ENCODE results near the gene VPS45.
A peak's percentile ranks its signal among the peaks of the same experiment; 100 is the strongest.
"Not testable (repeated sequence)": the region's sequence is repeated elsewhere in the genome, so short reads cannot be mapped to it uniquely, and the experiment has no call there.

VPS45 gene, protein sequence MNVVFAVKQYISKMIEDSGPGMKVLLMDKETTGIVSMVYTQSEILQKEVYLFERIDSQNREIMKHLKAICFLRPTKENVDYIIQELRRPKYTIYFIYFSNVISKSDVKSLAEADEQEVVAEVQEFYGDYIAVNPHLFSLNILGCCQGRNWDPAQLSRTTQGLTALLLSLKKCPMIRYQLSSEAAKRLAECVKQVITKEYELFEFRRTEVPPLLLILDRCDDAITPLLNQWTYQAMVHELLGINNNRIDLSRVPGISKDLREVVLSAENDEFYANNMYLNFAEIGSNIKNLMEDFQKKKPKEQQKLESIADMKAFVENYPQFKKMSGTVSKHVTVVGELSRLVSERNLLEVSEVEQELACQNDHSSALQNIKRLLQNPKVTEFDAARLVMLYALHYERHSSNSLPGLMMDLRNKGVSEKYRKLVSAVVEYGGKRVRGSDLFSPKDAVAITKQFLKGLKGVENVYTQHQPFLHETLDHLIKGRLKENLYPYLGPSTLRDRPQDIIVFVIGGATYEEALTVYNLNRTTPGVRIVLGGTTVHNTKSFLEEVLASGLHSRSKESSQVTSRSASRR
- long read RNA-seq, donor 1, transcript VPS45-202 (15 exons, 2,790 nt): major isoform, 10 of 16 reads
- long read RNA-seq, donor 1, partial matches to known transcripts: 0 of 16 reads
- long read RNA-seq, donor 1, other reads (novel, unspliced or antisense): 0 of 16 reads
- long read RNA-seq, donor 2, transcript VPS45-202 (15 exons, 2,790 nt): major isoform, 7 of 20 reads
- long read RNA-seq, donor 2, partial matches to known transcripts: 7 of 20 reads
- long read RNA-seq, donor 2, other reads (novel, unspliced or antisense): 0 of 20 reads
- long read RNA-seq, donor 3, transcript VPS45-202 (15 exons, 2,790 nt): major isoform, 6 of 14 reads
- long read RNA-seq, donor 3, partial matches to known transcripts: 6 of 14 reads
- long read RNA-seq, donor 3, other reads (novel, unspliced or antisense): 0 of 14 reads
- long read RNA-seq, donor 4, transcript VPS45-202 (15 exons, 2,790 nt): major isoform, 8 of 18 reads
- long read RNA-seq, donor 4, transcript VPS45-210 (4 exons, 1,135 nt): minor isoform, 5 of 18 reads
- long read RNA-seq, donor 4, partial matches to known transcripts: 0 of 18 reads
- long read RNA-seq, donor 4, other reads (novel, unspliced or antisense): 0 of 18 reads
- long read RNA-seq, donor 5, transcript VPS45-202 (15 exons, 2,790 nt): major isoform, 9 of 14 reads
- long read RNA-seq, donor 5, partial matches to known transcripts: 0 of 14 reads
- long read RNA-seq, donor 5, other reads (novel, unspliced or antisense): 0 of 14 reads
- long read RNA-seq, donor 6, transcript VPS45-202 (15 exons, 2,790 nt): major isoform, 7 of 11 reads
- long read RNA-seq, donor 6, partial matches to known transcripts: 0 of 11 reads
- long read RNA-seq, donor 6, other reads (novel, unspliced or antisense): 0 of 11 reads
- long read RNA-seq, donor 7, transcript VPS45-202 (15 exons, 2,790 nt): major isoform, 11 of 43 reads
- long read RNA-seq, donor 7, partial matches to known transcripts: 24 of 43 reads
- long read RNA-seq, donor 7, other reads (novel, unspliced or antisense): 0 of 43 reads
- long read RNA-seq, donor 8, transcript VPS45-202 (15 exons, 2,790 nt): major isoform, 7 of 10 reads
- long read RNA-seq, donor 8, partial matches to known transcripts: 0 of 10 reads
- long read RNA-seq, donor 8, other reads (novel, unspliced or antisense): 0 of 10 reads

DNA sequence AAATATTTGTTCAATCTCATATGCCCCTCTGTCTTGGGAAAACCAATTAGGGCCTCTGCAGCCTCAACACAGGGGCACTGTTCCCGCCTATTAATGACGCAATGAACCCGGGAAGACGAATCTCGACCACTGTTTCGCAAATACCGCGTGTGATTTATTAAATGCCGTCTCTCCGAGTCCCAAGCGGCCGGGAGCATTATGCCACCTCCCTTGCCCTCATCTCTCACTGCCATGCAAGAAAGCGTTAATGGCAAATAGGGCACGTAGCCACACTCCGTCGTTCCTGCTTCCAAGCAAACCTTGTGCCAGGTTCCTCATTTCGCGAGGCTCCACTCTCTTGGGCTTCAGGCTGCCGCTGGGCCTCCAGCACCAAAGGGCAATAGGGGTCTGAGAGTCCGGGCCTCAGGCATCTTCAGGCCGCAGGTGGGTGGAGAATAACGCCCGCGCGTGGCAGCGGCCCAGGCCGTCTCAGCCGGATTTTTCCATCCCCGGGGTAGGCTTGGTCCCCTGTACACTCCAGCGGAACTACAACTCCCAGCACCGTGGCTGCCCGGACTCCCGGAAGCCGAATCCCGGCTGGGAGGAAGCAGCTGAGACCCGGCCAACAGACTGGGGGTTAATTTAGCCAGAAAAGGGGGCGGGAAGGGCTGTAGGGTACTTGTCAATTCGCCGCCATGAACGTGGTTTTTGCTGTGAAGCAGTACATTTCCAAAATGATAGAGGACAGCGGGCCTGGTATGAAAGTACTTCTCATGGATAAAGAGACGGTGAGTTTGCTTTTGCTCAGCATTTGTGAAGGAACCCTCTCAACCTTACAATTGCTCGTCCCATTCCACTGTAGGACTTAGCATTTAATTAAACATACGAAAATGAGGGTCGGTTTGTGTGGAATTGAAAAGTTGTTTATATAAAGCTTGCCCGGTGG lies at the start of gene VPS45:
Gene VPS45, plus strand, starts transcription at position 593 of the 925 bp plus-strand sequence. Its CDS starts 82 bp downstream, at position 675.
- peak; percentile 96 for DNase-seq

- DNase-seq: no peak
These were observed 49.4 kb upstream of the VPS45 start for GRCh38 chr1:150018165-150018564.

DNA sequence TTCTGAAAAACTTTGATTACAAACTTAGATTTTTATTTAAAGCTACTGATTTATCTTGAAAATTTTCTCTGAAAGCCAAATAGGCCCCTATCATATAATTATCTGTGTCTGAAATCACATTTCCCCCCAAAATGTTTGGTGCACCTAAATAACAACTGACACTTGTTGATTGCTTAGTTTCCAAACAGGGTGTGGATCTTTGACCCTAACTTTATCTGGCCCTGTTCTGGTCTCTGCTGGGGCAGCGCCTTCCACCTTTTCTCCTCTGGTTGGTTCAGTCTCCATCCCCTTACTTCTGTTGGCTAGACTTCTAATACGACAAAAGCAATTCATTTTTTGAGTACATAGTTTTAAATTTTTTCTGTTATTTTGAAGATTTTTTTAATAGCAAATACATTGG lies 46.9 kb upstream of the VPS45 start:
- DNase-seq: no peak

GRCh38 chr1:150021191-150021694 lies 46.3 kb upstream of the VPS45 start:
- no peak for DNase-seq

DNA sequence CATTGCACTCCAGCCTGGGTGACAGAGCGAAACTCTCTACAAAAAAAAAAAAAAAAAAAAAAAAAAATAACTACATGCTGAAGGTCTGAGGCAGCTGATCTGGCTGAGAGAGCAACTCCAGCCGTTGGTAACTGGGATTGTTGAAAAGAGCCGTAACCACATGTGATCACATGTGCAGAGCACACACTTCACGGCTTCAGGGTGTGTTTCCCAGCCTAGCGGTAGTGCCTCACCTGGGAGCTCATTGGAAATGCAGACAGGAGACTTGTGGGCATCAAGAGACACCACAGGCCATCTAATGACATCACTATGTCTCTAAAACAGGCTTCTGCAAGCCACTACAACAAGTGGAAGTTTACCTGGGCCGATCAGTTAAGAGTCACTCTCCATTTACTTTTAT lies 45.2 kb upstream of the VPS45 start:
- DNase-seq: no peak

- DNase-seq: no peak
These were observed 43.4 kb upstream of the VPS45 start for GRCh38 chr1:150024156-150024555.

GRCh38 chr1:150028322-150028721 lies 39.3 kb upstream of the VPS45 start:
- DNase-seq: no peak

DNA sequence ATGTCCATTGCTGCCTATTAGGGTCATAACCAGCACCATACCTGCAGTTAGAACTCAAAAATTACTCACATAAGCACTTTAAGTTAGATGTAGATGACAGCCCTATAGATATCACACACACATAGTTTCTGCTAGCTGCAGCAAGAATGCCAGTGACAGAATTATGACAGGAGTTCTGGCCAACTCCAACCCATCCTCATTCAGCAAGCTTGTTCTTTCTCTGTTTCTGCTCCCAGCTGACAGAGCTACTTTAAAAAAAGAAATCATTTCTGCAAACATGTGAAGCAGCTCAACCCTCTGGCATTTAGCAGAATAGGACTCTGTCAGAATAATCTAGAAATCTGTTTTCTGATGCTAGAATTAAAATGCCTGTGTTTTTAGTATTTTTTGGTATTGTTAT lies 33.2 kb upstream of the VPS45 start:
- DNase-seq: no peak

GRCh38 chr1:150049926-150050325 lies 17.6 kb upstream of the VPS45 start:
- no peak for DNase-seq

DNA sequence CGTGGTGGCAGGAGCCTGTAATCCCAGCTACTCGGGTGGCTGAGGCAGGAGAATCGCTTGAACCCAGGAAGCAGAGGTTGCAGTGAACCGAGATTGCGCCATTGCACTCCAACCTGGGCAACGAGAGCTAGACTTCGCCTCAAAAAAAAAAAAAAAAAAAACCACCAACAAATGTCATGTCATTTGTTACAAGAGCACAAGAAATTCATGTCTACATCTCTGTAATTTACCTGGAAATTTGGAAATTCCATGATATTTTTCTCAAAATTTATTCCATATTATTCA lies 16.5 kb upstream of the VPS45 start:
- no peak for DNase-seq

- not testable (repeated sequence) for DNase-seq
These were observed 15.6 kb upstream of the VPS45 start for GRCh38 chr1:150051905-150052412.

GRCh38 chr1:150053926-150054325 lies 13.7 kb upstream of the VPS45 start:
- no peak for DNase-seq

- DNase-seq: not testable (repeated sequence)
These were observed 12.1 kb upstream of the VPS45 start for GRCh38 chr1:150055507-150055906.

DNA sequence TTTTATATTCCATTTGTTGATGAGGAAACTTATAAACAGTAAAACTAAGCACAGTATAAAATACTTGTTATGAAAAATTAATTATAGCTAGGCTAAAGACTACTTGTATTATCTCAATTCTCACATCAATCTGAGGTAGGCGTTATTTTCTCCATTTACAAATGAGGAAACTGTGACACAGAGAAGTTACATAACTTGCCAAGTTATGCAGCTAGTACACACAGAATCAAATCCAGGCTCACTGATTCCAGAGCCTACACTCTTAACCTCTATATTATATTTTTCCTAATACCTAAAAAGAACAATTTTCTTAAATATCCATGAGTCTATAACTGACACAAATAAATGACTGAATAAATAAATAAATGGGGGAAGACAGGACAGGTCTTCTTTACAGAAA lies 11.2 kb upstream of the VPS45 start:
- DNase-seq: no peak

- DNase-seq: no peak
These were observed 7.3 kb upstream of the VPS45 start for GRCh38 chr1:150060260-150060659.

DNA sequence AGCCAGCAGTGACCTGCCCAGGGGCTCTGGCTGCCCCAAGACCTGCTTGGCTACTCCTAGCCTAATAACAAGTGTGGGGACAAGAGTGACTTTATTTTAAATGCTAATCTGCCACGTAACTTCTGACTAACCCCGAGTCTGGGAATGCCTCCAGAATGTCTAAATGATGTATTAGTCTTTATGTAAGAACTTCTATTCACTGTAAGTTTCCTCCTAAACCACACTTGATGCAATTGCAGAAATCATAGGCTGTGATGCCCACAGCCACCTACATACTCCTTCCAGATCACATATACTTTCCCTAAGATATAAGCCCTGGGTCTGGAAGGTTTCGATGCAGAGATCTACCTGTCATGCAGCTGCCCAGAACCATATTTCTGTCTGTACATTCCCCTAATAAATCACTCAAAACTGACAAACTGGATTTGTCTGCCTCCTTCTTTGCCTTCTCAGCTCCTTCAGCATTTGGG lies 5.9 kb upstream of the VPS45 start:
- no peak for DNase-seq

- DNase-seq: no peak
These were observed 5.5 kb upstream of the VPS45 start for GRCh38 chr1:150062113-150062512.

GRCh38 chr1:150065184-150065871 lies 2.2 kb upstream of the VPS45 start:
- no peak for DNase-seq

DNA sequence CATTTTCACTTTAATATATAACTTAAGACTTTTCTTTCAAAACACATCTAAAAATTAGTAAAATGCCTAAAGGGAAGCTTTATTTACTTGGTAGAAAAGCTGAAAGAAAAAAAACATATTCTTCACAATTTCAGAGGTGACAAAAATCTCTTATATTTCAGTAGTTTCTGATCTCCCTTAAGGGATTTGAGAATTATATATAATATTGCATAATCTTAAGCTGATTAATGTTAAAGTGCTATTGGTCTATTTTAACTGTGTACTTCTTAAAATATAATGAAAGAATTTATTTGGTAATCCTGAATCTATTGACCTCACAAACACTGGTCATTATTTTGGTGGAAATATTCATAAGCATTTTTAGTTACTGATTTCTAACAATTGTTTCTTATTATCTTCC lies 1.2 kb upstream of the VPS45 start:
- DNase-seq: no peak

- peak; percentile 94 for DNase-seq
These were observed 765 bp upstream of the VPS45 start for GRCh38 chr1:150066838-150067183.

All from right kidney (tissue), 9 donors.